Measurements from ENCODE around the gene SERPINA7. TPM values are rescaled to one million over a fixed set of nuclear protein-coding genes. Genes with fewer than 3 reads are reported as not detected.
"Not testable (repeated sequence)": the region's sequence is repeated elsewhere in the genome, so short reads cannot be mapped to it uniquely, and the experiment has no call there.

SERPINA7 gene
- total RNA-seq, 1 donor from 2014 or later, result not detected

GRCh38 chrX:106014119-106014775 lies 24.3 kb downstream of the SERPINA7 start:
- Mint-ChIP-seq H3K27ac (ENCODE audit: unreplicated experiment) (no peak overlapping the region), H3K4me3 (no peak overlapping the region), H3K9me3 (peaks cover 6% of the 10 kb centered on the region)

DNA sequence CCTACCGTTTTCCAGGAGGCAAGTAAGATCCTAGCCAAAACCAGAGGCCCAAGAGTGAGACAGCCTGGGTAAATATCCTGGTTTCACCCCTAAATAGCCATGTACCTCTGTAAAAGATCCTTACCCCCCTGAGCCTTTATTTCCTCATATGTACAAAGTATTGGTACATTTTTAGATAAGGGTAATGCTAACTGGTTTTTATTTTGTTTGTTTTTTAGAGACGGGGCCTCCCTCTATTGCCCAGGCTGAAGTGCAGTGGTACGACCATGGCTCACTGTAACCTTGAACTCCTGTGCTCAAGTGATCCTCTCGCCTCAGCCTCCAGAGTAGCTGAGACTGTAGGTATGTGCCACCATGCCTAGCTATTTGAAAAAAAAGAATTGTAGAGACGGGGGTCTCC lies 29.4 kb downstream of the SERPINA7 start:
- H3K27ac Mint-ChIP-seq (ENCODE audit: unreplicated experiment), result no peak overlapping the region
- no peaks in the 10 kb centered on the region for H3K27me3 Mint-ChIP-seq (ENCODE audit: low read depth)
- no peaks in the 10 kb centered on the region for H3K4me1 Mint-ChIP-seq
- peaks cover 3% of the 10 kb centered on the region for H3K36me3 Mint-ChIP-seq (ENCODE audit: low read depth)
- TF ChIP-seq, protein P1, sequence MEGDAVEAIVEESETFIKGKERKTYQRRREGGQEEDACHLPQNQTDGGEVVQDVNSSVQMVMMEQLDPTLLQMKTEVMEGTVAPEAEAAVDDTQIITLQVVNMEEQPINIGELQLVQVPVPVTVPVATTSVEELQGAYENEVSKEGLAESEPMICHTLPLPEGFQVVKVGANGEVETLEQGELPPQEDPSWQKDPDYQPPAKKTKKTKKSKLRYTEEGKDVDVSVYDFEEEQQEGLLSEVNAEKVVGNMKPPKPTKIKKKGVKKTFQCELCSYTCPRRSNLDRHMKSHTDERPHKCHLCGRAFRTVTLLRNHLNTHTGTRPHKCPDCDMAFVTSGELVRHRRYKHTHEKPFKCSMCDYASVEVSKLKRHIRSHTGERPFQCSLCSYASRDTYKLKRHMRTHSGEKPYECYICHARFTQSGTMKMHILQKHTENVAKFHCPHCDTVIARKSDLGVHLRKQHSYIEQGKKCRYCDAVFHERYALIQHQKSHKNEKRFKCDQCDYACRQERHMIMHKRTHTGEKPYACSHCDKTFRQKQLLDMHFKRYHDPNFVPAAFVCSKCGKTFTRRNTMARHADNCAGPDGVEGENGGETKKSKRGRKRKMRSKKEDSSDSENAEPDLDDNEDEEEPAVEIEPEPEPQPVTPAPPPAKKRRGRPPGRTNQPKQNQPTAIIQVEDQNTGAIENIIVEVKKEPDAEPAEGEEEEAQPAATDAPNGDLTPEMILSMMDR (conservative IDR thresholded peaks at IDR 0.05), result no peak
- no peak for DNase-seq (ENCODE audit: low read depth, low spot score)
- H3K9me3 Mint-ChIP-seq, result peaks cover 12% of the 10 kb centered on the region
- no peak overlapping the region for H3K4me3 Mint-ChIP-seq

More at GRCh38 chrX:106014119-106014775, 24.3 kb downstream of the SERPINA7 start:
- Mint-ChIP-seq H3K36me3 (ENCODE audit: low read depth) (peaks cover 3% of the 10 kb centered on the region), H3K4me1 (no peaks in the 10 kb centered on the region), H3K27me3 (ENCODE audit: low read depth) (no peaks in the 10 kb centered on the region)
- DNase-seq (ENCODE audit: low read depth, low spot score), result no peak
- TF ChIP-seq, protein P1 (conservative IDR thresholded peaks at IDR 0.05), result no peak

GRCh38 chrX:106007815-106008214 lies 30.7 kb downstream of the SERPINA7 start:
- H3K27ac Mint-ChIP-seq (ENCODE audit: unreplicated experiment), result no peak overlapping the region
- no peaks in the 10 kb centered on the region for H3K4me1 Mint-ChIP-seq
- H3K4me3 Mint-ChIP-seq, result no peak overlapping the region
- TF ChIP-seq, protein P1 (conservative IDR thresholded peaks at IDR 0.05), result no peak
- no peaks in the 10 kb centered on the region for H3K27me3 Mint-ChIP-seq (ENCODE audit: low read depth)
- peaks cover 12% of the 10 kb centered on the region for H3K9me3 Mint-ChIP-seq
- H3K36me3 Mint-ChIP-seq (ENCODE audit: low read depth), result peaks cover 3% of the 10 kb centered on the region
- DNase-seq (ENCODE audit: low read depth, low spot score), result no peak

DNA sequence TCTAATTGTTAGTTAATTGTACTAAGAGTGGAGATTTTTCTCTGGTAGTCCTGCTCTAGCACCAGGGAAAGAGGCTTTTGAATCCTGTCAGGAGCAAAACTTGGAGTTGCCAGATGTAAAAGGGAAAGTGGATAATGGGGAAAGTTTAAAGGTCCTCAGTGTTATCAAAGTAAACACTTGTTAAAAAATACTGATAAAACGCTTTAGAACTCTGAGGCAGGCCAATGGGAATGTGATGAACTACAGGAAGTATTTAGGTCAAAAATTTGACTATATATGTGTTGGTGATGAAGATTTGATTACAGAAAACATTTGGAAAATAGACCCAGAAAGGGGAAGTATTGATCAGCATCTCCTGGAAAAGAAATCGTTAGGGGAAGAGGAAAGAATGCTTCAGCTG lies 32.8 kb downstream of the SERPINA7 start:
- H3K36me3 Mint-ChIP-seq (ENCODE audit: low read depth), result no peaks in the 10 kb centered on the region
- H3K27me3 Mint-ChIP-seq (ENCODE audit: low read depth), result no peaks in the 10 kb centered on the region
- H3K9me3 Mint-ChIP-seq, result peaks cover 12% of the 10 kb centered on the region
- H3K4me3 Mint-ChIP-seq, result no peak overlapping the region
- no peaks in the 10 kb centered on the region for H3K4me1 Mint-ChIP-seq
- H3K27ac Mint-ChIP-seq (ENCODE audit: unreplicated experiment), result no peak overlapping the region
- TF ChIP-seq, protein P1 (conservative IDR thresholded peaks at IDR 0.05), result no peak
- no peak for DNase-seq (ENCODE audit: low read depth, low spot score)

DNA sequence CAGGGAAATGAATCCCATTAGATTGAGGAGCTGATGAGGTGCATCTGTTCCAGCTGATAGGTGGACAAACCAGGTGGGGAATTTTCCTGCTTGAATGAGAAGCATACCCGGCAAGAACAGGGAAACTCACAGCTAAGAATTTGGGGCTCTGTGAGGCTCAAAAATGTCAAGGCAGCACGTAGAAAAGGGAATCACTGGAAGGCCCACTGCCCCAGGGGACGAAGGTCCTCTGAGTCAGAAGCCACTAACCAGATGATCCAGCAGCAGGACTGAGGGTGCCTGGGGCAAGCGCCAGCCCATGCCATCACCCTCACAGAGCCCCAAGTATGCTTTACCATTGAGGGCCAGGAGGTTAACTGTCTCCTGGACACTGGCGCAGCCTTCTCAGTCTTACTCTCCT lies 37.9 kb downstream of the SERPINA7 start:
- H3K4me1 Mint-ChIP-seq; H3K36me3 Mint-ChIP-seq (ENCODE audit: low read depth); H3K27me3 Mint-ChIP-seq (ENCODE audit: low read depth); H3K4me3 Mint-ChIP-seq; H3K27ac Mint-ChIP-seq (ENCODE audit: unreplicated experiment); DNase-seq (ENCODE audit: low read depth, low spot score): not testable (repeated sequence)
- peaks cover 11% of the 10 kb centered on the region for H3K9me3 Mint-ChIP-seq

DNA sequence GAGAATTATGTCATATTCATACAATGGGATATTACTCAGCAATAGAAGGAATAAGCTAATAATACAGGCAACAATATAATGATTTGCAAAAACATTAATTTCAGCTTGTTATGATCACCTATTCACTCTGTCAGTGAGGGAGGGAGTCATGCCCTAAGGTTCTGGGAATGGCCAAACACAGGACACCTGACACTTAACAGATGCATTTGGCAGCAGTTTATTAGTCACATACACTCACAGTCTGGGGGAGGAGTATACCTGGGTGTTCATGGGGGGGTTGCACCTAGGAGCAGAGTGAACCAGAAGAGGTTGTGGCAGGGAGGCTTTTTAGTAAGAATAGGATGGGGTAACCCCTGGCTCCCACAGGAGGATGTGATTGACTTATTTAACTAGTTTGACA lies 38.3 kb downstream of the SERPINA7 start:
- Mint-ChIP-seq H3K27ac (ENCODE audit: unreplicated experiment) (no peak overlapping the region), H3K36me3 (ENCODE audit: low read depth) (no peaks in the 10 kb centered on the region), H3K4me3 (no peak overlapping the region), H3K27me3 (ENCODE audit: low read depth) (no peaks in the 10 kb centered on the region), H3K9me3 (peaks cover 11% of the 10 kb centered on the region), H3K4me1 (no peaks in the 10 kb centered on the region)
- TF ChIP-seq, protein P1 (conservative IDR thresholded peaks at IDR 0.05), result no peak
- no peak for DNase-seq (ENCODE audit: low read depth, low spot score)
